Parathyroid adenoma (tissue), 2 donors: ENCODE data around the gene TRERF1.

Source experiments
- H2AFZ ChIP-seq: fragments of 300-600 bp; sonication (generic); one replicate; pipeline ENCODE4 v1.7.0; 2017; ENCODE audit warnings: antibody characterized with exemption, mild to moderate bottlenecking
- H3K27ac ChIP-seq: fragments of 300-600 bp; sonication (generic); one replicate; pipeline ENCODE4 v1.7.0; 2017
- H3K27me3 ChIP-seq: fragments of 300-600 bp; sonication (generic); one replicate; pipeline ENCODE4 v1.7.0; 2017; ENCODE audit warnings: low read length; ENCODE audit not compliant: control insufficient read depth, insufficient read depth
- H3K36me3 ChIP-seq: fragments of 300-600 bp; sonication (generic); one replicate; pipeline ENCODE4 v1.7.0; 2017; ENCODE audit warnings: low read length; ENCODE audit not compliant: control insufficient read depth, insufficient read depth
- H3K4me1 ChIP-seq: fragments of 300-600 bp; sonication (generic); one replicate; pipeline ENCODE4 v1.7.0; 2017; ENCODE audit warnings: control low read depth
- H3K4me2 ChIP-seq: fragments of 300-600 bp; sonication (generic); one replicate; pipeline ENCODE4 v1.7.0; 2017; ENCODE audit warnings: low read length
- H3K4me3 ChIP-seq: fragments of 300-600 bp; sonication (generic); one replicate; pipeline ENCODE4 v1.7.0; 2017; ENCODE audit warnings: low read depth, low read length
- H3K79me2 ChIP-seq: fragments of 300-600 bp; sonication (generic); one replicate; pipeline ENCODE4 v1.7.0; 2017; ENCODE audit warnings: control low read depth
- H3K9ac ChIP-seq: fragments of 300-600 bp; sonication (generic); one replicate; pipeline ENCODE4 v1.7.0; 2017; ENCODE audit warnings: mild to moderate bottlenecking
- H3K9me3 ChIP-seq: fragments of 300-600 bp; sonication (generic); one replicate; pipeline ENCODE4 v1.7.0; 2017; ENCODE audit warnings: low read length; ENCODE audit not compliant: control insufficient read depth
- CTCF ChIP-seq: fragments of 300-600 bp; sonication (generic); IDR thresholded peaks from one replicate; pipeline ENCODE4 v1.7.0; 2017; ENCODE audit warnings: antibody characterized with exemption, mild to moderate bottlenecking
- donor health status: primary hyperparathyroidism.

Gene TRERF1

GRCh38 chr6:42177514-42178364, 274.0 kb downstream of the TRERF1 start:
- Histone ChIP-seq H3K27me3 (no peaks in the 10 kb centered on the region), H3K4me2 (no peak overlapping the region), H3K79me2 (no peaks in the 10 kb centered on the region), H3K4me3 (no peak overlapping the region), H3K36me3 (no peaks in the 10 kb centered on the region), H3K27ac (no peak overlapping the region), H3K9me3 (no peaks in the 10 kb centered on the region), H2AFZ (no peak overlapping the region), H3K4me1 (no peaks in the 10 kb centered on the region), H3K9ac (no peak overlapping the region)
- no peak for TF ChIP-seq CTCF

GRCh38 chr6:42176981-42177380, 274.7 kb downstream of the TRERF1 start:
- Histone ChIP-seq H3K4me1 (no peaks in the 10 kb centered on the region), H3K79me2 (no peaks in the 10 kb centered on the region), H3K9me3 (no peaks in the 10 kb centered on the region), H3K9ac (no peak overlapping the region), H3K4me2 (no peak overlapping the region), H3K27me3 (no peaks in the 10 kb centered on the region), H3K27ac (no peak overlapping the region), H3K36me3 (no peaks in the 10 kb centered on the region), H2AFZ (no peak overlapping the region), H3K4me3 (no peak overlapping the region)
- TF ChIP-seq CTCF: no peak

- no peaks in the 10 kb centered on the region for H3K4me1 ChIP-seq
- no peak overlapping the region for H3K9ac ChIP-seq
- no peak overlapping the region for H3K4me3 ChIP-seq
- no peaks in the 10 kb centered on the region for H3K9me3 ChIP-seq
- H3K27me3 ChIP-seq: no peaks in the 10 kb centered on the region
- H2AFZ ChIP-seq: no peak overlapping the region
- no peak overlapping the region for H3K4me2 ChIP-seq
- H3K27ac ChIP-seq: no peak overlapping the region
- no peaks in the 10 kb centered on the region for H3K79me2 ChIP-seq
- H3K36me3 ChIP-seq: no peaks in the 10 kb centered on the region
- no peak for TF ChIP-seq CTCF
These were observed 275.9 kb downstream of the TRERF1 start for GRCh38 chr6:42175860-42176259.
